Measurements from ENCODE around the gene CLCA1.

CLCA1 gene

DNA sequence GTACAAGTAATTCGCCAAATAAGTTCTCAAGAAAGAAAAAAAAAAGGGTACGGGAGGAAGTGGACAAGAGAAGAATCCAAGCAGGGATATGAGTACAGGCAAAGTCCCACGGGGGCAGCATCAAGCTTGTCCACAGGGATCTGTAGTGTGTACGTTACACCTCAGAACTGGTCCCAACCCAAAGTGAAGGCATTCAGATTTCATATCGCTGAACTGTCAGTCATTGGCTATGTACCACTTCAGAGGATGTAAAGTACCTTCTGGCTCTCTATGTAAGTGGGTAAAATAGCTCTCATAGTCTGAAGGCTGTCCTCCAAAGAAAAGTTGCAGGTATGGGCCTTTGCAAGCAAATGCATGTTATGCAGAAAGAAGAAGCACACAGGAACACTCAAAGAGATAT, 70.0 kb downstream of the CLCA1 start:
- H3K9me3 Mint-ChIP-seq: no peaks in the 10 kb centered on the region
- peaks cover 39% of the 10 kb centered on the region for H3K27me3 Mint-ChIP-seq
- H3K36me3 Mint-ChIP-seq (ENCODE audit: low read depth): no peaks in the 10 kb centered on the region
- no peak overlapping the region for H3K4me3 Mint-ChIP-seq
- H3K4me1 Mint-ChIP-seq (ENCODE audit: low read depth): no peaks in the 10 kb centered on the region
- H3K27ac Mint-ChIP-seq: no peak overlapping the region

DNA sequence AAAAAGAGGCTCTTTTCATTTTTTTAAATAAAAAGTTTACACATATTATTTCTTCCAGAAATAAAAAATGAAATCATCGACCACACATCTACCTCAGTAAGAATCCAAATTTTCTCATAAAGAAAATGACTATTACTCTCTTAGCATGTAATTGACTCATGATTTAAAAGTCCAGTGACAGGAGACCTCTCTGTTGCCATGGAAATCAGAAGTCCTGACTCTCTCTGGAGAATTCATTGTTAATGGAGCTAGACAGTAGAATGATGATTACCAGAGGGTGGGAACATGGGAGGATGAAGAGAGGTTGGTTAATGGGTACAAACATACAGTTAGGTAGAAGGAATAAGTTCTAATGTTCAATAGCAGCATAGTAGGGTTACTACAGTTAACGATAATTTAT, 73.1 kb downstream of the CLCA1 start:
- Mint-ChIP-seq H3K36me3 (ENCODE audit: low read depth) (no peaks in the 10 kb centered on the region), H3K27ac (no peak overlapping the region), H3K9me3 (no peaks in the 10 kb centered on the region), H3K4me1 (ENCODE audit: low read depth) (no peaks in the 10 kb centered on the region), H3K4me3 (no peak overlapping the region), H3K27me3 (peaks cover 33% of the 10 kb centered on the region)

DNA sequence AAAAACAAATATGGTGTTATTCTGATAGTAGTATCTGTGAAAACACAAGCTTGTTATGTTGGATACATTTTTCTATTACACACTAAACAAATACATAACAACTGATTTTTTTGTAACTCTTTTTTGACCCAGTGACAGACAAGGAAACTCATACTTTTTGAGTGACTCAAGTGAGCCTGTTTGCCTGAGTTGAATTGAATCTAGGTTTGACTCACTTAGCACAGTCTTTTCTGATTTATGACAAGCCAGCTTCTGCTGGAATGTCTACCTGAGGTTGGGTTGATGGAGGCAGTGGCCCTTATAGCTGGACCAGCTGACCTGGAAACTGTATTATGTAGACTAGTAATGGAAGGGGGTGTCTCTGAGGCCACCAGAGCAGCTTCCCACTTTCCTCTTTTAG, 73.9 kb downstream of the CLCA1 start:
- Mint-ChIP-seq H3K27me3 (peaks cover 33% of the 10 kb centered on the region), H3K36me3 (ENCODE audit: low read depth) (no peaks in the 10 kb centered on the region), H3K27ac (no peak overlapping the region), H3K9me3 (no peaks in the 10 kb centered on the region), H3K4me1 (ENCODE audit: low read depth) (no peaks in the 10 kb centered on the region), H3K4me3 (no peak overlapping the region)

DNA sequence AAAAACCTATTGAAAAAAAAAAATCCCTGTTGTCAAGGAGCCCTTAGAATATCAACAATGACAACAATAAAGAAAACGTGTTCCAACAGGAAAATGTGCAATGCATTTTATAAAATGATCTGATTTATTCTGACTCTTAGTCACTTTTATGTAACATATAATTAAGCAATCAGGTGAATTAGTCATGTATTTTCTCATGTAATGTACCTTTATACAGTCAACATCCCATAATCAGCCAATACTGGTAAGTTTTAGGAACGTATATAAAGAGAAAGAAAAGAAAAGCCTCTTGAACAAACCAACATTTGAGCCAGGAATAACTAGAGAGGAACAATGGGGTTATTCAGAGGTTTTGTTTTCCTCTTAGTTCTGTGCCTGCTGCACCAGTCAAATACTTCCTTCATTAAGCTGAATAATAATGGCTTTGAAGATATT, 78.1 kb downstream of the CLCA1 start, which contains the start of gene CLCA4:
Gene CLCA4, plus strand, starts transcription at position 292 of the 435 bp plus-strand sequence. Its CDS starts 42 bp downstream, at position 334.
- H3K27ac Mint-ChIP-seq: no peak within 1 kb of the TSS
- no peaks in the 10 kb centered on the region for H3K9me3 Mint-ChIP-seq
- H3K4me3 Mint-ChIP-seq: no peak within 1 kb of the TSS
- H3K27me3 Mint-ChIP-seq: peaks cover 15% of the 10 kb centered on the region
- H3K36me3 Mint-ChIP-seq (ENCODE audit: low read depth): no peaks in the 10 kb centered on the region
- H3K4me1 Mint-ChIP-seq (ENCODE audit: low read depth): no peaks in the 10 kb centered on the region

DNA sequence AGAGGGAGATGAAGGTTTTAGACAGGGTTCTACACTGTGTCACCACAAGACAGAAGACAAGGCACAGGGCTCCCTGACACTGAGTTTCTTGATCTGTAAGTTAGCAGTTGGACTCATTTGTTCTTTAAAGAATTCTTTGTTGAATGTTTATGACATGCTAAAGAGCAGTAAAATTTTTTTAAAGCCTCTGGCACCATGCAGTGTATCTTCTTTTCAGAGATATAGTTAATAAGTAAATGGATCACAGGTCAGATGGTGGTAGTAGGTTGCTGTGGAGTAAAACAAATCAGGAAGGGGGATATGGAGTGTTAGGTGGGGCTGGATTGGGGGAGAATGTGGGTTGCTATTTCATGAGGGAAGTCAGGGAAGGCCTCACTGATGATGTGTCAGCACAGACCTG, 80.1 kb downstream of the CLCA1 start:
- Mint-ChIP-seq H3K36me3 (ENCODE audit: low read depth) (no peaks in the 10 kb centered on the region), H3K27ac (no peak overlapping the region), H3K27me3 (peaks cover 8% of the 10 kb centered on the region), H3K4me1 (ENCODE audit: low read depth) (no peaks in the 10 kb centered on the region), H3K9me3 (no peaks in the 10 kb centered on the region), H3K4me3 (no peak overlapping the region)

All from stimulated activated naive CD8-positive, alpha-beta T cell treated with anti-CD3 and anti-CD28 coated beads, Interleukin-15, Interleukin-2, amounts not matched to agents 100 ng/mL and 50 ng/mL, for 24 hours (primary cell).